Endothelial cell of umbilical vein (primary cell): ENCODE measurements around the gene MGAT1. TPM values are rescaled to one million over a fixed set of nuclear protein-coding genes. Genes with fewer than 3 reads are reported as not detected.

Experiments used
- BruUV-seq: library from RNA; stranded (reverse); fragments of 400-500 nt; replicated peaks from 2 replicates; lab custom pipeline; 2021; lab: Mats Ljungman, UMichigan
- CTCF ChIA-PET: fragments of 300-600, 350-600 bp; sonication (Branson Sonifier 250); formaldehyde crosslinking; loops from one replicate; lab custom pipeline; 2021; ENCODE audit warnings: antibody characterized with exemption, inconsistent platforms; lab: Charles Lee
- POLR2A ChIA-PET: fragments of 300-600, 350-600 bp; sonication (Branson Sonifier 250); formaldehyde crosslinking; loops from one replicate; lab custom pipeline; 2021; ENCODE audit warnings: antibody characterized with exemption, inconsistent platforms; lab: Charles Lee
- DNase-seq: peaks from one replicate; pipeline ENCODE4 v3.0.0-alpha.2; 2011; ENCODE audit warnings: low read depth, low spot score
- FAIRE-seq: peaks from 2 replicates; lab custom pipeline; 2011; peaks lifted over from hg19 to GRCh38; lab: Jason Lieb, UNC
- H2AFZ ChIP-seq: 2 replicates; pipeline ENCODE4 v1.6.0; 2012; ENCODE audit warnings: low read depth, low read length, control low read depth, inconsistent platforms
- H3K27ac ChIP-seq: 2 replicates; pipeline ENCODE4 v1.5.1; 2011; ENCODE audit warnings: low read depth, mild to moderate bottlenecking, control low read depth, low read length, moderate library complexity; ENCODE audit not compliant: insufficient read depth
- H3K27me3 ChIP-seq, 2 experiments: 2 replicates each; pipeline versions ENCODE4 v1.6.0 to v1.6.1; 2011; ENCODE audit warnings: low read length in 2 of 2, mixed read lengths in 1 of 2; ENCODE audit not compliant: control insufficient read depth in 2 of 2, insufficient read depth in 2 of 2
- H3K36me3 ChIP-seq, 2 experiments: 2 replicates in 1 of 2; 3 replicates in 1 of 2; pipeline ENCODE4 v1.5.1; 2011; ENCODE audit warnings: low read length in 2 of 2, mild to moderate bottlenecking in 1 of 2, moderate library complexity in 1 of 2; ENCODE audit not compliant: control insufficient read depth in 2 of 2, insufficient read depth in 2 of 2; ENCODE audit errors: extremely low read depth in 1 of 2
- H3K4me1 ChIP-seq: 3 replicates; pipeline ENCODE4 v1.5.1; 2011; ENCODE audit warnings: mild to moderate bottlenecking, low read length; ENCODE audit not compliant: control insufficient read depth, insufficient read depth; ENCODE audit errors: extremely low read depth
- H3K4me2 ChIP-seq: 2 replicates; pipeline ENCODE4 v1.6.1; 2011; ENCODE audit warnings: low read length, control low read depth, mixed read lengths; ENCODE audit not compliant: insufficient read depth
- H3K4me3 ChIP-seq, 3 experiments: fragments of 200-600 bp in 1 of 3; sonication (generic), shearing (Covaris generic) in 1 of 3; replicated peaks in 1 of 3; 2 replicates each; pipeline ENCODE4 v1.5.1; 2011 to 2016; ENCODE audit warnings: control low read depth in 3 of 3, low read length in 3 of 3, mild to moderate bottlenecking in 2 of 3, inconsistent platforms in 1 of 3, low read depth in 1 of 3, moderate library complexity in 1 of 3; ENCODE audit not compliant: insufficient read depth in 1 of 3
- H3K79me2 ChIP-seq: 2 replicates; pipeline ENCODE4 v1.6.0; 2012; ENCODE audit warnings: low read length, inconsistent platforms; ENCODE audit not compliant: control insufficient read depth, insufficient read depth
- H3K9ac ChIP-seq: replicated peaks from 2 replicates; pipeline ENCODE3; 2011; ENCODE audit warnings: low read length, control low read depth; ENCODE audit not compliant: insufficient read depth; ENCODE audit errors: extremely low read depth
- H3K9me1 ChIP-seq: replicated peaks from 3 replicates; pipeline ENCODE4 v1.6.0; 2011; ENCODE audit warnings: mild to moderate bottlenecking, low read length; ENCODE audit not compliant: control insufficient read depth, insufficient read depth; ENCODE audit errors: extremely low read depth
- H3K9me3 ChIP-seq: replicated peaks from 2 replicates; pipeline ENCODE4 v1.5.1; 2012; ENCODE audit warnings: low read length, inconsistent platforms; ENCODE audit not compliant: control insufficient read depth, insufficient read depth
- H4K20me1 ChIP-seq: replicated peaks from 2 replicates; pipeline ENCODE3; 2011; ENCODE audit warnings: mild to moderate bottlenecking, low read length; ENCODE audit not compliant: control insufficient read depth, insufficient read depth; ENCODE audit errors: extremely low read depth
- CTCF ChIP-seq, 2 donors: IDR thresholded peaks; 1 replicate in 1 of 2; 2 replicates in 1 of 2; pipeline ENCODE4 v1.5.1; 2011; ENCODE audit warnings: low read length in 2 of 2, mild to moderate bottlenecking in 2 of 2, moderate library complexity in 2 of 2, control low read depth in 1 of 2, inconsistent platforms in 1 of 2, low read depth in 1 of 2; ENCODE audit not compliant: insufficient read depth in 1 of 2; ENCODE audit errors: extremely low read depth in 1 of 2
- EZH2 ChIP-seq: IDR thresholded peaks from 2 replicates; pipeline ENCODE4 v1.6.1; 2012; ENCODE audit warnings: borderline replicate concordance, low read depth, mild to moderate bottlenecking, moderate library complexity, low read length, inconsistent platforms; ENCODE audit not compliant: severe bottlenecking
- FOS ChIP-seq: IDR thresholded peaks from 2 replicates; pipeline ENCODE4 v1.6.1; 2011; ENCODE audit warnings: mild to moderate bottlenecking, low read length, moderate library complexity, borderline replicate concordance; ENCODE audit not compliant: insufficient read depth
- GATA2 ChIP-seq: IDR thresholded peaks from 2 replicates; pipeline ENCODE4 v1.7.0; 2011; ENCODE audit warnings: low read depth, mild to moderate bottlenecking, moderate library complexity, mixed read lengths, low read length; ENCODE audit not compliant: insufficient read length, insufficient read depth
- JUN ChIP-seq: IDR thresholded peaks from 2 replicates; pipeline ENCODE4 v1.6.1; 2011; ENCODE audit warnings: borderline replicate concordance, low read depth; ENCODE audit not compliant: insufficient read length, insufficient read depth
- MAX ChIP-seq: IDR thresholded peaks from 2 replicates; pipeline ENCODE4 v1.6.1; 2011; ENCODE audit not compliant: insufficient read depth, insufficient read length
- MYC ChIP-seq: IDR thresholded peaks from one replicate; pipeline ENCODE4 v1.6.1; 2011; ENCODE audit warnings: mild to moderate bottlenecking, low read depth, low read length
- POLR2A ChIP-seq: IDR thresholded peaks from 2 replicates; pipeline ENCODE4 v1.6.1; 2012; ENCODE audit warnings: low read depth, mild to moderate bottlenecking, control low read depth, low read length
- POLR2AphosphoS5 ChIP-seq: IDR thresholded peaks from 2 replicates; pipeline ENCODE4 v1.6.1; 2012; ENCODE audit warnings: low read depth, mild to moderate bottlenecking, control low read depth, low read length, moderate library complexity; ENCODE audit not compliant: insufficient read depth
- dilution Hi-C: fragments of 300-500 bp; cut with MboI; formaldehyde crosslinking; loops from one replicate; pipeline ENCODE4 v1.15.0; 2019; ENCODE audit warnings: low sequenced_read_pairs; ENCODE audit not compliant: extremely low pct_ligation_motif_present
- intact Hi-C: fragments of 100-400 bp; cut with micrococcal nuclease; formaldehyde crosslinking; loops from one replicate; pipeline ENCODE4 v1.10.0; 2022
- polyA plus RNA-seq, 4 experiments: library from polyadenylated mRNA; depleted of rRNA in 3 of 4; stranded (reverse) in 3 of 4; unstranded in 1 of 4; fragments of >200 nt; gene quantifications; 2 replicates each; pipeline versions ENCODE4 v1.2.1 to v1.2.3, GENCODE V29; 2011 to 2012; ENCODE audit warnings: missing spikeins in 1 of 4
- total RNA-seq: library from RNA; stranded (reverse); gene quantifications from 2 replicates; pipeline ENCODE4 v1.2.3, GENCODE V29; 2021

The MGAT1 gene
- total and polyA plus RNA-seq, 2 donors (not counting 3 experiments of a cell fraction or from before 2014, with no cell fraction given) = 123 to 126 TPM

GRCh38 chr5:180797256-180798192 is 5.1 kb downstream of the MGAT1 start:
- no TSS peak for BruUV-seq
- H3K4me1 ChIP-seq = peaks cover 26% of the 10 kb centered on the region
- H3K9me1 ChIP-seq = no peaks in the 10 kb centered on the region
- CTCF ChIA-PET = no interaction called here
- H3K27me3 ChIP-seq = no peaks in the 10 kb centered on the region
- DNase-seq (no peak), FAIRE-seq (no peak)
- H3K9me3 ChIP-seq = no peaks in the 10 kb centered on the region
- intact Hi-C loops = no loop called here
- no peak for TF ChIP-seq JUN
- no peak for TF ChIP-seq POLR2A
- no peak for TF ChIP-seq GATA2
- no peak for TF ChIP-seq MYC
- no peak for TF ChIP-seq FOS
- no peak for TF ChIP-seq CTCF (IDR thresholded peaks at IDR 0.05; ENCODE audit: extremely low read depth in 1 of 2, insufficient read depth in 1 of 2, low read depth in 1 of 2, low read length in 2 of 2)
- no peak for TF ChIP-seq POLR2AphosphoS5
- no peak for TF ChIP-seq EZH2
- no peak for TF ChIP-seq MAX
- no peak overlapping the region for H3K27ac ChIP-seq
- H3K9ac ChIP-seq = no peak overlapping the region
- H3K79me2 ChIP-seq = peaks cover 88% of the 10 kb centered on the region
- dilution Hi-C loops = no loop called here
- H3K4me2 ChIP-seq = no peak overlapping the region
- H4K20me1 ChIP-seq = peaks cover 23% of the 10 kb centered on the region
- peaks cover 3 to 7% of the 10 kb centered on the region in 2 experiments for H3K36me3 ChIP-seq
- POLR2A ChIA-PET = no interaction called here
- no peak overlapping the region for H2AFZ ChIP-seq
- no peak overlapping the region for H3K4me3 ChIP-seq
